ENCODE data around the gene COQ7.

Gene COQ7

GRCh38 chr16:19067349-19068236, at the start of gene COQ7:
Gene COQ7 (plus strand): TSS chr16:19067614. CDS start chr16:19067665, 51 bp downstream.
- DNase-seq, result peak; percentile 100

- no peak for DNase-seq
These were observed 46.7 kb upstream of the COQ7 start for GRCh38 chr16:19020689-19021088.

GRCh38 chr16:19021747-19022146, 45.7 kb upstream of the COQ7 start:
- no peak for DNase-seq

GRCh38 chr16:19027416-19027815, 40.0 kb upstream of the COQ7 start:
- DNase-seq, result no peak

- DNase-seq, result no peak
These were observed 37.4 kb upstream of the COQ7 start for GRCh38 chr16:19029980-19030379.

GRCh38 chr16:19031738-19032137, 35.7 kb upstream of the COQ7 start:
- DNase-seq, result no peak

GRCh38 chr16:19033761-19034160, 33.7 kb upstream of the COQ7 start:
- DNase-seq, result no peak

- no peak for DNase-seq
These were observed 27.0 kb upstream of the COQ7 start for GRCh38 chr16:19040400-19040799.

- no peak for DNase-seq
These were observed 22.6 kb upstream of the COQ7 start for GRCh38 chr16:19044769-19045168.

GRCh38 chr16:19046062-19046461, 21.4 kb upstream of the COQ7 start:
- no peak for DNase-seq

- no peak for DNase-seq
These were observed 4.7 kb upstream of the COQ7 start for GRCh38 chr16:19062706-19063105.

- DNase-seq, result no peak
These were observed 446 bp upstream of the COQ7 start for GRCh38 chr16:19066988-19067348.

GRCh38 chr16:19068237-19068815, 912 bp downstream of the COQ7 start:
- DNase-seq, result no peak

GRCh38 chr16:19071811-19072777, 4.7 kb downstream of the COQ7 start:
- peak; percentile 48 for DNase-seq

- no peak for DNase-seq
These were observed 5.9 kb downstream of the COQ7 start for GRCh38 chr16:19073344-19073743.

GRCh38 chr16:19073863-19074262, 6.4 kb downstream of the COQ7 start:
- no peak for DNase-seq

- no peak for DNase-seq
These were observed 8.1 kb downstream of the COQ7 start for GRCh38 chr16:19075511-19075910.

GRCh38 chr16:19077879-19078278, 10.5 kb downstream of the COQ7 start:
- no peak for DNase-seq

- DNase-seq, result no peak
These were observed 16.3 kb downstream of the COQ7 start for GRCh38 chr16:19083670-19084069.

- DNase-seq, result no peak
These were observed 16.7 kb downstream of the COQ7 start for GRCh38 chr16:19084139-19084538.

GRCh38 chr16:19084879-19085278, 17.5 kb downstream of the COQ7 start:
- no peak for DNase-seq

GRCh38 chr16:19085679-19086200, 18.3 kb downstream of the COQ7 start:
- peak; percentile 42 for DNase-seq

Measured in EL (cell line).